Measurements from ENCODE around the gene BCAN. TPM values are rescaled to one million over a fixed set of nuclear protein-coding genes. Genes with fewer than 3 reads are reported as not detected.

BCAN gene
- total and polyA plus RNA-seq, 2 of the 8 experiments (the other 6 are each of a cell fraction or from before 2014, with no cell fraction given), result 4.5 to 24.0 TPM

DNA sequence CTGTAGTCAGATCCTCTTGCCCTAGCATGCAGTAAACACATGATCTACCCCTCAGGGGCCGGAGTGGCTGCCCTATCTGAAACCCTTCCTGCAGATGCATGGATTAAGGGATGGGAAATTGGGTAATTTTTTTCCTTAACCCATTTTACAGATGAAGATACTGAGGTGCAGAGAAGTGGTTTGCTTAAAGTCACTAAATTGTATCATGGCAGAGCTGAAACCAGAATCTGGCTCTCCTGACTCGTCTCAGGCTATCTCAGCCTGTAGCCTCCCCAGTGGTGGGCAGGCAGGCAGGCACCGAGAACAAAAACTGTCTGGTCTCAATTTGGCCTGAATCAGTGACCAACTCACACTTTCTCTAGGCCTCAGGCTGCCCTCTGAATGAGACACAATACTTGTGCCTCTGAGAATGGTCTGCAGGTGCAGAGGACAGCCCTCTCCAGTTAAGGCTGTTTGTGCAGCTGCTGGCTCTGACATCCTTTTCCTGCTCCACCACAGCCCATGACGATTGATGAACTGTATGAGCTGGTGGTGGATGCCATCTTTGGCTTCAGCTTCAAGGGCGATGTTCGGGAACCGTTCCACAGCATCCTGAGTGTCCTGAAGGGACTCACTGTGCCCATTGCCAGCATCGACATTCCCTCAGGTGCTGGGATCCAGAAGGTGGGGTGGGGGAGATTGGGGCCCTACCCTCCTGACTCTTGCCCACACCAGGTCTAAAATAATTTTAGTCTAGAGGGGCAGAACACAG, 48.8 kb upstream of the BCAN start:
- Histone ChIP-seq H3K79me2 (ENCODE audit: control insufficient read depth in 1 of 2, insufficient read depth in 2 of 2, low read length in 2 of 2) (no peaks in the 10 kb centered on the region), H2BK15ac (ENCODE audit: low read length) (no peak overlapping the region), H4K91ac (replicated peaks; ENCODE audit: insufficient read length, low read length) (no peak overlapping the region), H2BK12ac (ENCODE audit: low read depth, low read length) (no peak overlapping the region), H4K8ac (ENCODE audit: extremely low read depth, insufficient read depth, low read length) (no peak overlapping the region), H3K4me3 (ENCODE audit: extremely low read depth in 1 of 4, insufficient read depth in 2 of 4, low read depth in 3 of 4, low read length in 4 of 4) (peak overlapping the region in 1 of 4 experiments; percentile 76; a peak in 2 of 8 replicates), H2AK5ac (ENCODE audit: low read depth, low read length) (no peak overlapping the region), H4K20me1 (replicated peaks in 1 of 2; ENCODE audit: control insufficient read depth in 1 of 2, insufficient read depth in 2 of 2, low read length in 2 of 2) (peaks cover 0 to 5% of the 10 kb centered on the region in 2 experiments), H3K56ac (replicated peaks; ENCODE audit: insufficient read length, low read depth, low read length) (no peak overlapping the region), H3K4me2 (ENCODE audit: insufficient read depth in 1 of 2, low read depth in 2 of 2, low read length in 2 of 2) (peak overlapping the region; percentile 68 to 90; a peak in 3 of 4 replicates), H3K9me3 (ENCODE audit: insufficient read depth in 2 of 2, low read depth in 1 of 2, low read length in 1 of 2) (no peaks in the 10 kb centered on the region), H3K79me1 (ENCODE audit: low read depth, low read length) (0 out of 2 replicates have a peak, but pooled peaks cover 2% of the 10 kb centered on the region), H4K5ac (ENCODE audit: insufficient read length, low read depth, low read length) (no peak overlapping the region), H3K4ac (replicated peaks; ENCODE audit: insufficient read length, low read depth, low read length) (no peak overlapping the region), H3K18ac (ENCODE audit: extremely low read depth, low read length) (no peak overlapping the region), H3K36me3 (ENCODE audit: control insufficient read depth in 2 of 4, insufficient read depth in 4 of 4, low read length in 3 of 4) (peaks cover 16 to 49% (median 36%) of the 10 kb centered on the region in 4 experiments), H2BK20ac (ENCODE audit: low read length) (no peak overlapping the region), H2AFZ (ENCODE audit: low read length) (no peak overlapping the region), H3K9ac (replicated peaks in 1 of 4; ENCODE audit: extremely low read depth in 1 of 4, low read depth in 3 of 4, low read length in 3 of 4) (no peak overlapping the region), H2BK120ac (replicated peaks; ENCODE audit: low read depth, low read length) (no peak overlapping the region), H3K14ac (ENCODE audit: insufficient read length) (no peak overlapping the region), H2BK5ac (ENCODE audit: low read depth, low read length) (no peak overlapping the region), H3K23me2 (ENCODE audit: low read depth, low read length) (peaks cover 10% of the 10 kb centered on the region), H3K27me3 (replicated peaks in 1 of 4; ENCODE audit: control insufficient read depth in 3 of 4, extremely low read depth in 1 of 4, insufficient read depth in 3 of 4, low read length in 3 of 4) (no peaks in the 10 kb centered on the region), H3K27ac (ENCODE audit: low read depth, low read length) (no peak overlapping the region), H3K23ac (ENCODE audit: insufficient read length) (no peak overlapping the region), H3K4me1 (replicated peaks in 1 of 4; ENCODE audit: control insufficient read depth in 3 of 4, insufficient read depth in 4 of 4, low read length in 3 of 4) (peaks cover 0 to 10% (median 2%) of the 10 kb centered on the region in 4 experiments; a peak in 4 of 7 replicates)
- FAIRE-seq (no peak), DNase-seq (ENCODE audit: low read depth in 1 of 2, low spot score in 2 of 2) (no peak)
- CTCF ChIA-PET (ENCODE audit: partially characterized antibody), result interaction anchor here (0.7 to 5.3 kb wide), 12 partner anchors 8 to 142 kb away, joined by 3 to 45 read pairs (median 4); partner anchors contain the start of genes GPATCH4, HAPLN2 and MEF2D
- POLR2A ChIA-PET (ENCODE audit: partially characterized antibody), result interaction anchor here (0.7 to 5.1 kb wide), 16 partner anchors 8 to 166 kb away, joined by 3 to 66 read pairs (median 4); partner anchors contain the start of genes CRABP2, GPATCH4, MEF2D and NES
- WGBS, 2 experiments (ENCODE audit: extremely low coverage in 1 of 2, insufficient coverage in 1 of 2, insufficient read length in 1 of 2, insufficient replicate concordance in 2 of 2, low coverage in 1 of 2, low lambda C conversion rate in 2 of 2, missing lambda C conversion rate in 1 of 2), result 93% methylated on average over 8 of the region's 8 CpGs; no CpG with 5 or more reads in 1 of the 2 experiments
- TF ChIP-seq POLR2AphosphoS5 (IDR thresholded peaks at IDR 0.05; ENCODE audit: low read depth, low read length), result peak; percentile 14; the same call in 1 of the 2 replicates
- TF ChIP-seq TBP (IDR thresholded peaks at IDR 0.05; ENCODE audit: low read depth, low read length), result no peak
- no peak for TF ChIP-seq RFX5 (IDR thresholded peaks at IDR 0.05; ENCODE audit: borderline replicate concordance, low read depth, low read length)
- TF ChIP-seq YY1 (IDR thresholded peaks at IDR 0.05; ENCODE audit: low read depth, low read length), result no peak
- no peak for TF ChIP-seq TAF7 (optimal IDR thresholded peaks at IDR 0.05; ENCODE audit: borderline replicate concordance, low read depth, low read length)
- TF ChIP-seq POLR2A (IDR thresholded peaks at IDR 0.05; ENCODE audit: control extremely low read depth in 1 of 2, low read depth in 2 of 2, low read length in 2 of 2), result peak in 1 of 2 experiments; percentile 8; a peak in 1 of 3 replicates
- TF ChIP-seq CTBP2 (IDR thresholded peaks at IDR 0.05; ENCODE audit: borderline replicate concordance, insufficient read depth, insufficient read length, low read length), result no peak

Measured in H1 (cell line).